H7 (cell line): ENCODE results near the gene CDC23. TPM values are rescaled to one million over a fixed set of nuclear protein-coding genes. Genes with fewer than 3 reads are reported as not detected.
"Not testable (repeated sequence)": the region's sequence is repeated elsewhere in the genome, so short reads cannot be mapped to it uniquely, and the experiment has no call there.

Experiments
- DNase-seq: peaks from one replicate; pipeline ENCODE4 v3.0.0; 2012
- H3K27me3 ChIP-seq: 2 replicates; pipeline ENCODE4 v1.6.0; 2011; ENCODE audit warnings: mild to moderate bottlenecking, low read length; ENCODE audit not compliant: control insufficient read depth, insufficient read depth
- H3K36me3 ChIP-seq: replicated peaks from 2 replicates; pipeline ENCODE4 v1.5.1; 2011; ENCODE audit warnings: low read length; ENCODE audit not compliant: control insufficient read depth, insufficient read depth
- H3K4me3 ChIP-seq: 2 replicates; pipeline ENCODE4 v1.5.1; 2011; ENCODE audit warnings: low read depth, mild to moderate bottlenecking, control low read depth, low read length, moderate library complexity; ENCODE audit not compliant: insufficient read depth
- total RNA-seq: library from RNA; depleted of rRNA; stranded (reverse); fragments of >200 nt; shearing (Covaris generic); gene quantifications from 2 replicates; pipeline ENCODE4 v1.2.3, GENCODE V29; 2014

The CDC23 gene
- total RNA-seq, 1 experiment from 2014 or later, result 59.7 TPM

GRCh38 chr5:138233280-138233679, 20.2 kb upstream of the CDC23 start:
- no peaks in the 10 kb centered on the region for H3K27me3 ChIP-seq
- no peak overlapping the region for H3K4me3 ChIP-seq
- H3K36me3 ChIP-seq, result no peaks in the 10 kb centered on the region
- no peak for DNase-seq

- no peaks in the 10 kb centered on the region for H3K36me3 ChIP-seq
- DNase-seq, result no peak
- H3K27me3 ChIP-seq, result no peaks in the 10 kb centered on the region
- no peak overlapping the region for H3K4me3 ChIP-seq
Measured at GRCh38 chr5:138230981-138231589, 18.0 kb upstream of the CDC23 start.

- no peak for DNase-seq
- H3K27me3 ChIP-seq, result no peaks in the 10 kb centered on the region
- no peaks in the 10 kb centered on the region for H3K36me3 ChIP-seq
- no peak overlapping the region for H3K4me3 ChIP-seq
Measured at GRCh38 chr5:138230261-138230660, 17.1 kb upstream of the CDC23 start.

- no peak overlapping the region for H3K4me3 ChIP-seq
- no peaks in the 10 kb centered on the region for H3K36me3 ChIP-seq
- DNase-seq, result no peak
- H3K27me3 ChIP-seq, result no peaks in the 10 kb centered on the region
Measured at GRCh38 chr5:138229387-138229786, 16.3 kb upstream of the CDC23 start.

DNA sequence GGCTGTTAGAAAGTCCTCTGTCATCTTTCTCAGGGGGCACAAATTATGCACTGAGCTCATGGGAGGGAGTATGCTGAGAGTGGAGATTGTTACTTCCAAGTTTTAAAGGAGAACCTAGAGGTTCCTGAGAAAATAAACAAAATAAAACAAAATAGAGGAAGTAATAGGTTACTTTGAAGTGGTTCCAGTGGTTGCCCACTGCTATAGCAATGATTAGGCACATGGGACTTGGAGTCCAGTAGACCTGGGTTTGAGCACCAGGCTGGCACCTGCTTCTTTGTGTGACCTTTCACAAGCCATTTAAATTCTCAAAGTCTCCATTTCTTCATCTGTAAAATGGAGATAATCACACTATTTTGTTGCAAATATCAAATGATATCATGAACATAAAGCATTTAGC, 13.8 kb upstream of the CDC23 start:
- no peak for DNase-seq
- H3K36me3 ChIP-seq, result no peaks in the 10 kb centered on the region
- H3K27me3 ChIP-seq, result no peaks in the 10 kb centered on the region
- no peak overlapping the region for H3K4me3 ChIP-seq

GRCh38 chr5:138224712-138225111, 11.6 kb upstream of the CDC23 start:
- no peaks in the 10 kb centered on the region for H3K27me3 ChIP-seq
- DNase-seq, result no peak
- no peak overlapping the region for H3K4me3 ChIP-seq
- no peaks in the 10 kb centered on the region for H3K36me3 ChIP-seq

GRCh38 chr5:138223532-138223931, 10.4 kb upstream of the CDC23 start:
- Histone ChIP-seq H3K27me3 (no peaks in the 10 kb centered on the region), H3K36me3 (no peaks in the 10 kb centered on the region), H3K4me3 (no peak overlapping the region)
- no peak for DNase-seq

DNA sequence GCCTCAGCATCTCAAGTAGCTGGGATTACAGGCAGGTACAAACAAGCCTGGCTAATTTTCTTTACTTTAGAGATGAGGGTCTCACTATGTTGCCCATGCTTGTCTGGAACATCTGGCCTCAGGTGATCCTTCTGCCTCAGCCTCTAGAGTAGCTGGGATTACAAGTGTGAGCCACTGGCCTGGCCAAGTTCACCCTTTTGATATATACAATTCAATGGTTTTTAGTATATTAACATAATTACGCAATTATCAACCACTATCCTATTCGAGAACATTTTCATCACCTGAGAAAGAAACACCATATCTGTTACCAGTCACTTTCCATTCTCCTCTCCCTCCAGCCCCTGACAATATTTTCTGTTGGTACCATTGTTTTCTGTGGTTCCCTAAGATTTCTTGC, 3.7 kb upstream of the CDC23 start:
- no peak for DNase-seq
- Histone ChIP-seq H3K27me3 (no peaks in the 10 kb centered on the region), H3K36me3 (no peaks in the 10 kb centered on the region), H3K4me3 (no peak overlapping the region)

DNA sequence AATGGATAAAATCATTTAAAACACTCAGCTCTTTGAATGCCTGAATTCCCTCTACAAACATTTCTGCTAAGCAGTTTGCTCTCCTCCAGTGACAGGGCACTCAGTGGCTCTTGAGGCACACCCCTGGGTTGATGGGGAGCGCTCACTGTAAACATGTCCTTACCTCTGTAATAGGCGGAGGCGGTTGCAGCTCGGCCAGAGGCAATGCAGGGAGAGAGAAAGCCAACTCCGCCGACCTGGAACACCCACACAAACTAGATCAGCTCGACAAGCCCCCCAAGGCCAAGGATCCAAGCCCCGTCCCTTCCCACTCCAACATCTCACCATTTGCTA, 329 bp downstream of the CDC23 start:
- peak overlapping the region; percentile 97 for H3K4me3 ChIP-seq
- no peaks in the 10 kb centered on the region for H3K27me3 ChIP-seq
- no peak for DNase-seq
- no peaks in the 10 kb centered on the region for H3K36me3 ChIP-seq

- Histone ChIP-seq H3K27me3 (no peaks in the 10 kb centered on the region), H3K4me3 (no peak overlapping the region), H3K36me3 (no peaks in the 10 kb centered on the region; the same call in 1 of the 2 replicates)
- DNase-seq, result no peak
Measured at GRCh38 chr5:138210985-138211384, 2.1 kb downstream of the CDC23 start.

GRCh38 chr5:138193859-138194258, 19.3 kb downstream of the CDC23 start:
- H3K4me3 ChIP-seq, H3K27me3 ChIP-seq, DNase-seq: not testable (repeated sequence)
- peaks cover 30% of the 10 kb centered on the region for H3K36me3 ChIP-seq

DNA sequence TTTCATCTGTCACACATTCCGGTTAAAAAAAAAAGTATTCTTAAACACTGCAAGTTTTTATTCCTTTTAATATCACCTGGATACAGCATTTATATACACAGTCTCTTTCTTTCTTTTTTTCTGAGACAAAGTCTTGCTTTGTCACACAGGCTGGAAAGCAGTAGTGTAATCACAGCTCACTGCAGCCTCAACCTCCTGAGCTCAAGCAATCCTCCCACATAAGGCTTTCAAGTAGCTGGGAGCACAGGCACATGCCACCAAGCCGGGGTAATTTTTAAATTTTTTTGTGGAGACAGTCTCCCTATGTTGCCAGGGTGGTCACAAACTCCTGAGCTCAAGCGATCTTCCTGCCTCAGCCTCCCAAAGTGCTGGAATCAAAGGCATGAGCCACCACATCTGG, 20.3 kb downstream of the CDC23 start:
- Histone ChIP-seq H3K36me3 (peaks cover 30% of the 10 kb centered on the region), H3K27me3 (no peaks in the 10 kb centered on the region), H3K4me3 (no peak overlapping the region)
- no peak for DNase-seq

DNA sequence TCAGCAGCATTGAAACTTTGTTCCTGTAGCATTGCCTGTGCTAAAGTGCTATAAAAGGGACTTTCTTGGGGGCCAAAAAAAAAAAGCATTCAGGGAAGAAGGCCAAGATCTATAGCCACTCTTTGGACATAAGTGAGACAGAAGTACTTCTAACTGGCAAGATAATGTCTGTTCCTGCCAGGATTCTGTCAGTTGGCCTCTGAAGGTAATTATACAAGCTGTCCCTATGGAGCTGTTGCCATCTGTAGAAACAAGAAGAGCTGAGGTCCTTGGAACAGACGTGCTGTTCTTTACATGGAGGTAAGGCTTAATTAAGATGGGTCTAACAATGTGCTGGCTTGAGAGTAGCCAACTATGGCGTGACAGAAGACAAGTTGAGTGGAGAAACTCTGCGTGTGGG, 24.5 kb downstream of the CDC23 start:
- DNase-seq, result no peak
- Histone ChIP-seq H3K36me3 (peaks cover 57% of the 10 kb centered on the region), H3K27me3 (no peaks in the 10 kb centered on the region), H3K4me3 (no peak overlapping the region)

- Histone ChIP-seq H3K36me3 (peaks cover 68% of the 10 kb centered on the region), H3K27me3 (no peaks in the 10 kb centered on the region), H3K4me3 (no peak overlapping the region)
- DNase-seq, result no peak
Measured at GRCh38 chr5:138186002-138186447, 27.1 kb downstream of the CDC23 start.

GRCh38 chr5:138182808-138183207, 30.3 kb downstream of the CDC23 start:
- Histone ChIP-seq H3K27me3 (no peaks in the 10 kb centered on the region), H3K4me3 (no peak overlapping the region), H3K36me3 (peaks cover 55% of the 10 kb centered on the region)
- no peak for DNase-seq

DNA sequence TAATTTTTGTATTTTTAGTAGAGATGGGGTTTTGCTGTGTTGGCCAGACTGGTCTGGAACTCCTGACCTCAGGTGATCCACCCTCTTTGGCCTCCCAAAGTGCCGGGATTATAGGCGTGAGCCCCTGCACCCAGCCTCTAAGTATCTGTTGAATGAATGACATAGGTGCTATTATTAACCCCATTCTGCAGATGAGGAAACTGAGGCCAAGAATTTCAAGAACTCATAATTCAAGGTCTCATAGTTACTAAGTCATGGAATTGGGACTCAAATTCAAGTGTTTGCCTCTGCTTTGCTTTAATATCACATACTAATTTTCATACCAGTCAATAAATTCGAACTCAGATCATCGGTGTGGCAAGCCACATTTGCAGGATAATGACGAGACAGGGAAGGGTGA, 32.3 kb downstream of the CDC23 start:
- Histone ChIP-seq H3K36me3 (peaks cover 44% of the 10 kb centered on the region), H3K27me3 (no peaks in the 10 kb centered on the region), H3K4me3 (no peak overlapping the region)
- no peak for DNase-seq
